Esophagus mucosa (tissue), 1 donor: Measurements from ENCODE around the gene PDSS1. TPM values are rescaled to one million over a fixed set of nuclear protein-coding genes. Genes with fewer than 3 reads are reported as not detected.

ENCODE experiments used
- total RNA-seq: library from RNA; stranded (reverse); gene quantifications from one replicate; pipeline ENCODE4 v1.2.4, GENCODE V29; 2023
- donor health status: DM: yes; HTN: yes; CAD: no.

Gene PDSS1
- total RNA-seq, 1 donor from 2014 or later = 9.8 TPM

Other genes with a start within 250 kb of the PDSS1 start
- 67.0 TPM for gene ABI1, start 163.3 kb downstream of the PDSS1 start, total RNA-seq